NCI-H2081 treated with DMSO at 0.1 percent for 48 hours (cell line): ENCODE results near the gene ELANE.
"Not testable (repeated sequence)": the region's sequence is repeated elsewhere in the genome, so short reads cannot be mapped to it uniquely, and the experiment has no call there.

Experiments
- DNase-seq: peaks from one replicate; lab custom pipeline; 2025; lab: John Stamatoyannopoulos, UW

ELANE gene

GRCh38 chr19:842802-843179, 9.3 kb upstream of the ELANE start:
- not testable (repeated sequence) for DNase-seq

- no peak for DNase-seq
Measured at GRCh38 chr19:843180-843835, 8.8 kb upstream of the ELANE start.

- DNase-seq: no peak
Measured at GRCh38 chr19:843836-844545, 8.1 kb upstream of the ELANE start.

GRCh38 chr19:844546-844971, 7.5 kb upstream of the ELANE start:
- DNase-seq: no peak

- DNase-seq: no peak
Measured at GRCh38 chr19:845707-846521, 6.2 kb upstream of the ELANE start.

GRCh38 chr19:848386-848921, 3.6 kb upstream of the ELANE start:
- DNase-seq: no peak

- not testable (repeated sequence) for DNase-seq
Measured at GRCh38 chr19:849195-849594, 2.9 kb upstream of the ELANE start.

- no peak for DNase-seq
Measured at GRCh38 chr19:850221-850978, 1.7 kb upstream of the ELANE start.

- DNase-seq: no peak
Measured at GRCh38 chr19:850979-851335, 1.1 kb upstream of the ELANE start.

GRCh38 chr19:853014-853585, 997 bp downstream of the ELANE start:
- no peak for DNase-seq

GRCh38 chr19:853614-854220, 1.6 kb downstream of the ELANE start:
- DNase-seq: not testable (repeated sequence)

- DNase-seq: no peak
Measured at GRCh38 chr19:854549-854948, 2.4 kb downstream of the ELANE start.

- no peak for DNase-seq
Measured at GRCh38 chr19:855142-855541, 3.0 kb downstream of the ELANE start.

GRCh38 chr19:855566-856120, 3.5 kb downstream of the ELANE start:
- no peak for DNase-seq

GRCh38 chr19:858284-858683, 6.2 kb downstream of the ELANE start:
- DNase-seq: no peak

GRCh38 chr19:858868-859843, 7.1 kb downstream of the ELANE start, which contains the start of gene CFD:
Gene CFD, plus strand, starts transcription at chr19:859664. Its CDS starts 26 bp downstream, at chr19:859690.
- no peak for DNase-seq

GRCh38 chr19:861141-861755, 9.1 kb downstream of the ELANE start:
- no peak for DNase-seq

GRCh38 chr19:861756-862580, 9.9 kb downstream of the ELANE start:
- DNase-seq: no peak
